ENCODE measurements around the gene ACER3. TPM values are rescaled to one million over a fixed set of nuclear protein-coding genes. Genes with fewer than 3 reads are reported as not detected.

Gene ACER3
- total RNA-seq, 1 experiment from 2014 or later: 13.7 TPM

GRCh38 chr11:76843907-76844306 is 16.8 kb upstream of the ACER3 start:
- Mint-ChIP-seq H3K27me3 (ENCODE audit: low read depth) (peaks cover 3% of the 10 kb centered on the region; the same call in 1 of the 2 replicates), H3K4me1 (peaks cover 8% of the 10 kb centered on the region), H3K36me3 (no peaks in the 10 kb centered on the region), H3K9me3 (peaks cover 10% of the 10 kb centered on the region), H3K27ac (no peak overlapping the region), H3K4me3 (no peak overlapping the region)
- TF ChIP-seq E2F4 (CRISPR knock-in tag; IDR thresholded peaks at IDR 0.05; ENCODE audit: borderline replicate concordance, low read depth) (no peak), ZNF416 (CRISPR knock-in tag; IDR thresholded peaks at IDR 0.05) (no peak), PREB (CRISPR knock-in tag; IDR thresholded peaks at IDR 0.05; ENCODE audit: borderline replicate concordance) (no peak), AR (CRISPR knock-in tag; IDR thresholded peaks at IDR 0.05) (no peak), ATF1 (CRISPR knock-in tag; IDR thresholded peaks at IDR 0.05) (no peak), ARID4B (CRISPR knock-in tag; IDR thresholded peaks at IDR 0.05; ENCODE audit: borderline replicate concordance) (no peak), ZNF512 (CRISPR knock-in tag; IDR thresholded peaks at IDR 0.05; ENCODE audit: borderline replicate concordance) (no peak), IRF2 (CRISPR knock-in tag; IDR thresholded peaks at IDR 0.05; ENCODE audit: borderline replicate concordance, low read depth) (no peak), TP53 (CRISPR knock-in tag; IDR thresholded peaks at IDR 0.05) (no peak), NFYB (CRISPR knock-in tag; conservative IDR thresholded peaks at IDR 0.05; ENCODE audit: low read depth) (no peak)
- DNase-seq (ENCODE audit: low spot score) (no peak), ATAC-seq (no peak)
- POLR2A ChIA-PET: no interaction called here
- CTCF ChIA-PET: interaction anchor here (1.0 to 1.1 kb wide), 2 partner anchors 75 to 122 kb away, joined by 3 to 4 read pairs; no protein-coding TSS in a partner anchor

GRCh38 chr11:76844511-76844910 is 16.2 kb upstream of the ACER3 start:
- H3K27me3 Mint-ChIP-seq (ENCODE audit: low read depth): peaks cover 8% of the 10 kb centered on the region
- ATAC-seq: no peak
- POLR2A ChIA-PET: no interaction called here
- TF ChIP-seq NFYB (CRISPR knock-in tag; conservative IDR thresholded peaks at IDR 0.05; ENCODE audit: low read depth): no peak
- no peak for TF ChIP-seq NFE2L1 (CRISPR knock-in tag; IDR thresholded peaks at IDR 0.05)
- no peak for TF ChIP-seq CTCF (IDR thresholded peaks at IDR 0.05)
- TF ChIP-seq FOXP1 (CRISPR knock-in tag; IDR thresholded peaks at IDR 0.05; ENCODE audit: borderline replicate concordance): no peak
- TF ChIP-seq E2F1 (CRISPR knock-in tag; IDR thresholded peaks at IDR 0.05): no peak
- no peak for TF ChIP-seq ZNF281 (CRISPR knock-in tag; IDR thresholded peaks at IDR 0.05)
- no peak for TF ChIP-seq ZNF138 (CRISPR knock-in tag; conservative IDR thresholded peaks at IDR 0.05)

More at GRCh38 chr11:76844511-76844910, 16.2 kb upstream of the ACER3 start:
- CTCF ChIA-PET: interaction anchor here (1.0 to 1.1 kb wide), 2 partner anchors 74 to 123 kb away, joined by 3 to 4 read pairs; no protein-coding TSS in a partner anchor
- peaks cover 10% of the 10 kb centered on the region for H3K9me3 Mint-ChIP-seq
- no peak overlapping the region for H3K4me3 Mint-ChIP-seq
- H3K36me3 Mint-ChIP-seq: no peaks in the 10 kb centered on the region
- DNase-seq (ENCODE audit: low spot score): no peak
- no peak overlapping the region for H3K27ac Mint-ChIP-seq
- peaks cover 3% of the 10 kb centered on the region; the same call in 1 of the 2 replicates for H3K4me1 Mint-ChIP-seq

Data from WTC11 (cell line).